NCI-H2107 treated with DMSO at 0.1 percent for 48 hours (cell line): ENCODE results near the gene ERBB4.
A peak's percentile ranks its signal among the peaks of the same experiment; 100 is the strongest.
"Not testable (repeated sequence)": the region's sequence is repeated elsewhere in the genome, so short reads cannot be mapped to it uniquely, and the experiment has no call there.

Experiments
- DNase-seq: peaks from one replicate; lab custom pipeline; 2025; ENCODE audit not compliant: unreplicated experiment; lab: John Stamatoyannopoulos, UW

The ERBB4 gene

DNA sequence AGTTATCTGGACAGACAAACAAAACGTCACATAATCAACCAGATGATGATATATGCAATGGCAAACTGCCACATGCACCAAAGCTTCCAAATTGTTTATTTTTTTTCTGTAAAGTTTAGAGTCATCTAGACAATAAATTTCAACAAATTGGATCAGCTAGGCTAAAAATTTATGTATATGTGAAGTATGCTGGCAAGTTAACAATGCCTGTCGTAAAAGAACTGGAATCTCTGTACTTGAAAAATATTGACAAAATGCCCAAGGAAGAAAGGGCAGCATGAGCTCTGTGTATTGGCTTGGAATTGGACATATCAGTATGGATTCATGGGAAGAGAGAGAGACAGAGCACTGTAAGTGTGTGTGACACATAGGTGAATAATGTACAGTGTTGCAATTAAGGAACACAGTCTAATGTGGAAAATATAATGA is 309.8 kb downstream of the ERBB4 start:
- no peak for DNase-seq

DNA sequence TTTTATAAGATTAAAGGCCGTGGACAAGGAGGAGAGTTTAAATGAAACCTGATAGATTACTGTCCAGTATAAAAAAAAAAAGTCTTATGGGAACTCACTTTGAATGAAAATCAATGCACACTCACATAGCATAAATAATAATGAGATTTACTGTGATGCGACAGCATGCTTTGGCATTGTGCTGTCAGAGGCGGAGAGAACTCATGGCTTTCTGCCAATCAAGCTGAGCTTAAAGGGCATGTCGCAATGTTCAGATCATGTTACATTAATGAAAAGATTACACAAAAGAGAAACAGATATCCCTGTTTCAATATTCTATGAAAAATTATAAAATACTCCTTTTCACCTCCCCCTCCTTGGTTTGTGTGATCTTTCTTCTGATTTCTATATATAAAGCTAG is 310.8 kb downstream of the ERBB4 start:
- peak; percentile 74 for DNase-seq

DNA sequence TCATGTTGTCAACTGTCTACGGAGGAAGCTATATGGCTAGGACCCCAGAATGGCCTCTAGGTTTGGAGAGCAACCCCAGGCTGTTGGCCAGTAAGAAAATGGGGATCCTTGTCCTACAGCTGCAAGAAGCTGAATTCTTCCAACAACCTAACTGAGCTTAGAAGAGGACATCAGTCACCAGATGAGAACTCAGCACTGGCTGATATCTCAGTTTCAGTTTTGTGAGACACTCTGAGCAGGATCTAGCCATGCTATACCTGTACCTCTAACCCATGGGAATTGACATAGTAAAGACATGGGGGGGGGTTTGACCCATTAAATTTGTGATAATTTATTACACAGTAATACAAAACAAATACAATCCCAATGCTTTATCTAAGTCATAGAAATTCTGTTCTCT is 312.5 kb downstream of the ERBB4 start:
- DNase-seq = no peak

DNA sequence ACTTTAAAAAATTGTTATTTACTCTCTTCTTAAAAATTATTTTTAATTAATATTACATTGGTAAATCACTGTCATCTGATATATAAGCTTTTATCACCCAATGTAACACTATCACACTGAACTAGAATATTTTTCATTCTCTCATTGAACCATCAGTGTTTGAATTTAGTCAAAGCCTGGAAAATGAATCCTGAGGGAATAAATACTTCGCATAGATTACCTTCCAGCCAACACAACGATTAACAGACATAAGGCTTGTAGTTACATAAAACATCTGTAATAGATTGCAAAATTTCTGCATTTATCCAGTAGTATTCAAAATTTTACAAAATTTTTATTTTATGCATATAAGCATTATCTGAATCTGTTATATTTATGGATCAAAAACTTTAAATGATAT is 314.9 kb downstream of the ERBB4 start:
- no peak for DNase-seq

DNA sequence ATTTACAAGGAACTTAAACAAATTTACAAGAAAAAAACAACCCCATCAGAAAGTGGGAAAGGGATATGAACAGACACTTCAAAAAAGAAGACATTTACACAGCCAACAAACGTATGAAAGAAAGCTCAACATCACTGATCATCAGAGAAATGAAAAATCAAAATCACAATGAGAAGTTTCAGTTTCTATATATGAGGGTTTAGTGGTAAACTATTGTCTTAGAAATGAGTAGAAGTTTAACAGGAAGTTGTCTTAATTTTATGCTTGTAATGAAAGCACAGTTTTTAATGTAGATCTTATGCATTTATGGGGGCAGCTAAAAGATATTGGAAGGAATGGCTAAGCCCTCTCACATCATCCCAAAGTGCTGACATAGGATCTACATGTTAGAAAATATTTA is 325.4 kb downstream of the ERBB4 start:
- no peak for DNase-seq

DNA sequence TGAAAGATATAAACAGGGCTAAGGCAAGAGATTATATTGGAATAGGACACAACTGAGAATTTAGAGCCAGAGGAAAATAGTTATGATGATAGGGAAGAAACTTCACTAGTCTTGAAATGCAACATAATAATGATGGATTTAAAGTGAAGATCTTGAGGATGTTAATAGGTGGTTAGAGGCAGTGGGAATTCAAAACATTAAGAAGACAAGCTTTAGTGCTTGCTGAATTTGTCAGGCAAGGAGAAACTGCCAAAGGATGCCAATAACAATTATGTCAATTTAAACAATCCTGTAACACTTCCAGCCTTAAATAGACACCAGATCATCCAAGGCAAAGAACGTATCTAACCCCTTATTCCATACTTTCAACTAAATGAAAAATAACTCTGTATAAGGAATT is 330.1 kb downstream of the ERBB4 start:
- DNase-seq = no peak

DNA sequence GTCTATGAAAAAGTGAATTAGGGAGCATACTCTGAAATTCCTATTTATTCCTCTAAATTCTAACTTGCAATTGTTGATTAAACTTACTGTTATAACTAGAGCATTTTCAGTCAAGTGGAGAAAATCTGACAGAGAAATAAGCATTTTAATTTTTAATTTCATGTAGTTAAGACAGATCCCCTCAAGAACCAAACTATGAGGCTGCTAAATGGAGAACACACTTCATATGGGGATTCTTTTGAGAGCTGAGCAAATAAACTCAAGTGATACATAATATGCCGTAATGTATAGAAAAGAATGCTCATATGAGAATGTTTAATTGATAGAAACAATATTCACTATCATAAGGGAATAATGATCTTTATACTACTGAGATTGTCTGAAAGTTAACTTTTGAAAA is 340.8 kb downstream of the ERBB4 start:
- DNase-seq = no peak

DNA sequence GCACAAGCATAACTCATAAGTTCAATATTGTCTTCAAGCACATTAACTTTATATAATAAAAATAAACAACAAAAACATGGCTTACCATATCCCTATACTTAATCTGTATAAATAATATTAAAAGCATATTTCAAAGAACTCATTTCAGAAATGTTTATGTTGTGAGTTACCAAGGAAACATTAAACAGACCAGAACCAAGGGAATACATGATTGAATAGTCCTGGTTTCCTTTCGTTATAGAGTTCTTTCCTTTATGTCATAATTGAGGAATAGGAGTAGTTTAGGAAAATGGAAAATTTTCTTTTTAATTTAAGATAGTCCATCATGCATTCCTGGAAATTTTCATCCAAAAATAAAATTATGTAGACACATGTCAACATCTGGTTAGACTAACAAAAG is 343.0 kb downstream of the ERBB4 start:
- DNase-seq = no peak

DNA sequence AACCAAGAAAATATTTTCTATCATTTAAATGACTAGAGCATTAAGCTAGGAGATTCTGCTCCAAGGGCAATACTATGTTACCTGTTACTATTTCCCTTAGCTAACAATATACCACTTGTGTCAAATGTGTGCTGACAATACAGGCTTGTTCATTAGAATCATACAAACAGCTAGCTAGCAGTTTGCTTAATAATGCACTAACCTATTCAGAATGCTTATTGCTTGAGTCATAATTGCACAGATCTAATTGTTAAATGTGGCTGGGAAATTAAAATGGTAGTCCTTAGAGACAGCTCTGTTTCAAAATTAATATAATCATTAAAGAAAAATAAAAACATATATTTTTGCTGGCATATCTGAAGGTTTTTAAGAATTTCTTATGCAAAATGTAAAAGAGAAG is 344.2 kb downstream of the ERBB4 start:
- no peak for DNase-seq

DNA sequence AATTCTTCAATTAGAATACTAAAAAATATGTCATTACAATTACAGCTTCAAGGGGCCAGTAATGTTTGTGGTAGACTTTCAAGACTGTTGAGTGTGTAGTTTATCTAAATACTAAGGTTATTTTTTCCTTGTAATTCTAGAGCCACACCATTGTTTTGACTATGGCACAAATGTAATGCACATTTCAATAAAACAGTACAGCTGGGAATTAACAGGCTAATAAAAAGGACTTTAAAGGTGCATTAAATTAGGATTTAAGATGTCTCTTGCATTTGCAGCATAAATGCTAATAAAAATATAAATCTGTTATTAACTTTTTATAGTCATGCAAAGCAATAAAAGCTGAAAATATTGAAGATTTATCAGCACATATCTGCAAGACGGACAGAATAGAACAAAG is 344.8 kb downstream of the ERBB4 start:
- no peak for DNase-seq

DNA sequence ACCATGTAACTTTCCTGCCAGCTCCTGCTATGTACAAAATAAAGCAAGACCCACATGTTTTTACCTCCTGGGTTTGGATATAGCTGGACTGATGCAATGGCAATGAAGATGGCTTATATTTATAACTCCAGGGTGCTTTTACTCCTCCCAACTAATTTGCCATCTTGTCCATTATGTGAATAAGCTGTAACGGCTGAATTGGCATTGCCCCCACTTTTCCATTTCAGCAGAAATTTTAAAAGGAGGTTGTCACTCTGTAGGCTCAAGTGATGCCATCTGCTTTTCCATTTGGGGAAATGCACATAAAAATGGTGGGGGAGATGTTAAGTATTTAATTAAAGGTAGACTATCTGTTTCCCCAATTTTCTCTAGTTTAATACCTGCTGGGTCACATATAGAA is 345.5 kb downstream of the ERBB4 start:
- DNase-seq = no peak

DNA sequence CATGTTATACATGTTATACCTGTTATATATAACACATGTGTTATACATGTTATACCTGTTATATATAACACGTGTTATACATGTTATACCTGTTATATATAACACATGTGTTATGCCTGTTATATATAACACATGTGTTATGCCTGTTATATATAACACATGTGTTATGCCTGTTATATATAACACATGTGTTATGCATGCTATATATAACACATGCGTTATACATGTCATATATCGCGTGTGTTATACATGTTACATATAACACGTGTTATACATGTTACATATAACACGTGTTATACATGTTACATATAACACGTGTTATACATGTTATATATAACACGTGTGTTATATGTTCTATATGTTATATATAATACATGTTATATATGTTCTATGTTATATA is 347.2 kb downstream of the ERBB4 start:
- not testable (repeated sequence) for DNase-seq

DNA sequence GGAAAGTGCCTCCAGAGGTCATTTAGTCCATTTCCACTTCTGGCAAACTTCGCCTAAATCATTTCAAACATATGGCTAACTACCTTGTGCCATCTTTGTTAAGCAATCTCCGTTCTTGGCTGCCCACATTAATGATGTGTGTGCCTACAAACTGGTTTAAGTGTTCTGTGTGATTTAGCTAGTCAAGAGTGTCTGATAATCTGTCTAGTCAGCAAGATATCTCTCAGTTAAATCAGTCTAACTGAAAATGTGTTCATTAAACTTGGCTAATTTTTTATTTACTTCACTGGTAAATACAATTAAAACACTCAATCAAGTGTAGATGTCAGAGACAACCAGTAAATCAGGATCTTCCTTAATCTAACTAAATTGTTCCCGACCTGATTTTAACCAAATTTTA is 352.4 kb downstream of the ERBB4 start:
- no peak for DNase-seq

DNA sequence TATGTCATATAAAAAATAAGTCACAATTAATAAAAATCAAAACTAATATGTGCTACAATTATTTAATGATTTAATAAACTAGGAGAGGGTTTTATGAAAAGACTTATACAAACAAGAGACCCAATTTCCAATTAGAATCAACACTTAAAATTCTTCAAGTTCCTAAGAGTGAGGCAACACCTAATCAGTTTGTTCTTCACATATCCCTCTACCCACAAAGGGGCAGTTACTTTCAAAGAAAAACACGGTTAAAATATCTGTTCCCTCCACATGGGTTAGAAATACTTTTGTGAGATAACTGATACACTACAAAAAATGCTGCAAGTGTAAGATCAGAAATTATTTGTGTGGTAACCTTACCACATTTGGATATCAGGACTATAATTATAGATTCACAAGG is 357.0 kb downstream of the ERBB4 start:
- DNase-seq = no peak

DNA sequence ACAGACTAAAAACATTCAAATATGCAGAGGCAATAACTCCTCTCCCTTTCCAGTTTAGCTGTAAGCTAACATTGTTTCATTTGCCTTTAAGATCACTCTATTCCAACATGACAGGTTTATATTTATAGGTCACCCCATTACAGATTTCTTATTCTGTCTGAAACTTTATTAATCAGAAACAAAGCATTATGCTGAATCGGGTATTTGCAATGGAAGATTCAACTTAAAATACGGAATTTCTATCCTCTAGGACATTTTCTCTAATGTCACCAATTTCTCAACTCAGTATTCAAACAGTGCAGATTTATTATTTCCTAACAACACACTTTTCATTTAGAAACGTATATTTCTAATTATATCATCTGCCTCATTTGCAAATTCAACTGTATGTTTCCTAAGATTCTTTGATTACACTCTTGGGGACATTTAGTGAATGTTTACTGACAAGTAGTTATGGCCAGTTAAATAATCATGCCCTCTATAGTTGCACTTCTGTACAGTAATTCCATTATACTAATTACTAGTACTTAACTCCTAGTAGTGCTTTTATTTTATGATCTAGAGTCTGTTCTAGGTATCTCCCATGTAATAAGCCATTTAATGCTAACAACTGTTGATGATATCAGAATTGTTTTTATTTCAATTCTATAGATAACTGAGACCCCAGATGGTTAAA is 358.1 kb downstream of the ERBB4 start:
- no peak for DNase-seq

DNA sequence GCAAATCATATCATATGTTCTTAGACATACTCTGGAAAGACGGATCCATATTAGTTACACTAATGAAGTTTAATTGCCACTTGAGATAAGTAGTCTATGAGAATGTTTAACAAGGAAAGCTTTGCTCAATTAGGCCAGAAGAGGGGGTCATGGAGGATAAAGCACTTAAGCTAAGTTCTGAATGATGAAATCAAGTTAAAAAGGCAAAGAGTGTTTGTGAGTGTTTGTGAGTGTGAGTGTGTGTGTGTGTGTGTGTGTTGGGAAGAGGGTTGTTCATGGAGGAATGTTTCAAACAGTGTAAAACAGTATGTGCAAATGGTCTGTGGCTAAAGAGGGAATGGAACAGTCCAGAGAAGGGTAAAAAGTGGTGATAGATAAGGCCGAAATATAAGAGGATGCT is 360.9 kb downstream of the ERBB4 start:
- DNase-seq = no peak

DNA sequence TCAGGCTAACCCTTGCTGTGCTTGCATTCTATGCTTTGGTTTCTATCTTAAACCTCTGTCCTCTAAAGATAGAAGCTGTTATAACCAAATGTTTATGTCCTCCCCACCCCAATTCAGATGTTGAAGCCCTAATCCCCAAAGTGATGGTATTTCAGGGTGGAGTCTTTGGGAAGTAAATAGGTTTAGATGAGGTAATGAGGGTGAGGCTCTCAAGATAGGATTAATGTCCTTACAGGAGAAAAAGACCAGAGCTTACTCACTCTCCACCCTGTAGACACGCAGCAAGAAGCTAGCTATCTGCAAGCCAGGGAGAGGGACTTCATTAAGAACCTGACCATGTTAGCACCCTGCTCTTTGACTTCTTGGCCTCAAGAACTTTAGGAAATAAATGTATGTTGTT is 362.5 kb downstream of the ERBB4 start:
- DNase-seq = no peak

DNA sequence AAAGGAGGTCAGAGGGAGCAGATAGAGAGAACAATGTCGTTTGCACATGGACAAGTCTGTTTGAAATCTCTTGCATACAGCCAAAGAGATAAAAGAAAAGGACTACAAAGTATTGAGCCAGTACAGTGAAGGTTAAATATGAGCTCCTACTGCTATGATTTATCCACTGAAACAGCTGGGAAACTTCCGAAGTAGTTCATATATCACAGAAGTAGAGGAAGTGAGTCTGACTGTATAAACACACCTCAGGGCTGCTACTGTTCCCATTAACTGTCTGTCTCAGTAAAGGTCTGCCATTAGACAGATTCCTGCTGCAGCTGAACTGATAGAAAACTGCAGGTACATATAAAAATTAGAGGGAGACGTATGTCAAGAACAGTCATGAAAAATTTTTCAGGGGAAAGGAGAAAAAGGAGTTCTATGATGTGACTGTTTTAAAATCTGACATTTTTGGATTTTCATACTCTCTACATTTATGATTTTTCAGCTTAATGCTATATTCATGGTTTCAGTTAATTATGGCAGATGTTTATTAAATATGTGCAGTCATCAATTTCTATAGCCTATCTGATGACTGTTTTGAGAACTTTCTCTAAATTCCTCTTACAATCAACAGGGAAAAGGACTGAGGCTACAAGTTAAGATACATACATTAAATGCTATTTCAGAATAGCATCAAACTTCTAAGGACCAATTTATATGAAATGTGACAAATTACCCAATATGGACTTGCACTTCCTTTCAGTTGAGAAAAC is 364.7 kb downstream of the ERBB4 start:
- DNase-seq = no peak

DNA sequence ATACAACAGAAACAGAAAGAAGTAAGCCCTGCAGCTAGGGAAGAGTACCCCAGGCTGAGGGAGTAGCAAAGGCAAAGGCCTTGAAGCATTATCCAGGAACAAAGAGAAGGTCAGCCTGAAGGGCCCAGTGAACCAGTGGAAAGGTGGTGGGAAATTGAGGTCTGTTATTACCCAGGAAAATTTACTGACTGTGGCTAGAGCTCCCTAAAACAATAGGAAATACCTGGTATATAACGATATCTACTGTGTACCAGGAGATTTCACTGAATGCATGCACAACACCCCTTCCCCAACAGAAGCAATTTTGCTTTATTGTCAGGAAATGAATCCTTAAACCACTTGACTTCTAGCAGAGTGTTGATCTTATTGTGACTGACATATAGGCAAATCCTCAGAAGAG is 365.3 kb downstream of the ERBB4 start:
- DNase-seq = no peak

DNA sequence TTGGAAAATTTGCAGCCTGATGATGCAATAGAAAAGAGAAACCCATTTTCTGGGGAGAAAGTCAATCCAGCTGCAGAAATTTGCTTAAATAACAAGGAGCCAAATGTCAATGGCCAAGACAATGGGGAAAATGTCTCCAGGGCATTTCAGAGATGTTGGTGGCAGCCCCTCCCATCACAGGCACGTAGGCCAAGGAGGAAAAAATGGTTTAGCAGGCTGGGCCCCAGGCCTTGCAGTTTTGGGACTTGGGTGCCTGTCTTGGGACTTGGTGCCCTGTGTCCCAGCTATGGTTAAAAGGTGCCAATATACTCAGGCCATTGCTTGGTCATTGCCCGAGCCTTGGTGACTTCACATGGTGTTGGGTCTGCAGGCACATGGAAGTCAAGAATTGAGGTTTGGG is 368.2 kb downstream of the ERBB4 start:
- DNase-seq = no peak

DNA sequence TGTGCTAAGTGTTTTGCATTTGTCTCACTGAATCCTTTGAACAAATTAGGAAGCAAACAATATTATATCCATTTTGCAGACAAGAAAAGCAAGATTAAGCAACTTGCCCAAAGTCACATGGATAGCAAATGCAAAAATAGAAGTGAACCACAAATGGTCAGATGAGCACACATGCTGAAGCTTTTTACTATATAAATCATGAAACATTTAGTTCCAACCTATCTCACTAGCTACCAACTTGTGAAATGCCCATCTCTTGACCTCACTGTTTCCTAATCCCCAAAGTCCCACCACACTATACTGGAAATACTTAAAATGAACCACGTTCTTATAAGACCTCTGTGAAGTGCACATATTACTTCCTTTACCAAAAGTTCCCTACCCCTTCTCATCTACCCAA is 380.5 kb downstream of the ERBB4 start:
- no peak for DNase-seq

DNA sequence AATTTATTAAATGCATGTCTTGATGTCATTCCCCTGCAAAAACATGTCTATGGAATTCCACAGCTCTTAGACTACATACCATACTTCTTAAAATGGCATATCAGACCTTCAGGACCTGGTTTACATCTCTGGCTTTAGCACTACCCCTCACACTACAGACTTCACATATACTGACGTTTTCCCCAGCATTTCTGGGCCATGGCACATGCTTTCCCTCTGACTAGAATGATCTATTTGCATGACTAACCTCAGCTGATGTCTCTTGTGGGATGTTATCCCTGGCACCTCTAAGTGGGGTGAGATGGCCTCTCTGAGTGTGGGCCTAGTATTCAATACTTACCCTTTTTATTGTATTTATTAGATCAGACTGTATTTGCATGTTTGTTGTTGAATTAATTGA is 381.6 kb downstream of the ERBB4 start:
- DNase-seq = no peak

DNA sequence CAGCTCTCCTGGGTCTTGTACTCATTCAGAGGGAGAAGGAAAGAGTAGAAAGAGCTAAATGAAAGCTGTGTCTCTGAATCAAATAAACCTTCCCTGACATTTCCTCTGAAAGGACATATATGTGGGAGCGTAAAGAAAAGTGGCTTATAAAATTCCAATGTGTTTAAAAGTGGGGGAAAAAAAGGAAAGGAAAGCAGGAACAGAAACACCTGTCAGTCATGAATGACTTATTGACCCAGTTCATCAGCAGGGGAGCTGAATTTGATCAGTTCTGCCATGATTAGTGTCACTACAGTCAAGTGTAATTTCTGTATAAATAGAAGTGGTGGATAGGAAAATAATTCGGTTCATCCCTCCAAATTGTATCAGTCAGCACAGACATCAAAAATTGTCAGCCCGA is 382.5 kb downstream of the ERBB4 start:
- DNase-seq = no peak
